Activated CD4-positive, alpha-beta T cell treated with anti-CD3 and anti-CD28 coated beads, Interleukin-2, amount 10 ng/mL, durations not matched to agents 24 days and 14 days (primary cell): ENCODE measurements around the gene GPANK1. TPM values are rescaled to one million over a fixed set of nuclear protein-coding genes. Genes with fewer than 3 reads are reported as not detected.

Experiments used
- DNase-seq: peaks from one replicate; pipeline ENCODE4 v3.0.0; 2022
- H3K27ac Mint-ChIP-seq: one replicate; pipeline ENCODE4 v1.8.0; 2022; ENCODE audit warnings: mild to moderate bottlenecking, mixed read lengths
- H3K27me3 Mint-ChIP-seq: one replicate; pipeline ENCODE4 v1.8.0; 2022; ENCODE audit warnings: mixed read lengths
- H3K36me3 Mint-ChIP-seq: one replicate; pipeline ENCODE4 v1.8.0; 2022; ENCODE audit warnings: low read depth, mild to moderate bottlenecking, mixed read lengths
- H3K4me1 Mint-ChIP-seq: one replicate; pipeline ENCODE4 v1.8.0; 2021; ENCODE audit warnings: mixed read lengths
- H3K4me3 Mint-ChIP-seq: one replicate; pipeline ENCODE4 v1.8.0; 2022; ENCODE audit warnings: mild to moderate bottlenecking, moderate library complexity, mixed read lengths
- H3K9me3 Mint-ChIP-seq: one replicate; pipeline ENCODE4 v1.8.0; 2021; ENCODE audit warnings: mixed read lengths
- intact Hi-C: fragments of 100-400 bp; cut with micrococcal nuclease; formaldehyde crosslinking; loops from one replicate; pipeline ENCODE4 v1.15.1; 2023
- total RNA-seq: library from RNA; stranded (reverse); gene quantifications from 2 replicates; pipeline ENCODE4 v1.2.3, GENCODE V29; 2022

GPANK1 gene
- total RNA-seq, 1 donor from 2014 or later = 32.9 TPM

DNA sequence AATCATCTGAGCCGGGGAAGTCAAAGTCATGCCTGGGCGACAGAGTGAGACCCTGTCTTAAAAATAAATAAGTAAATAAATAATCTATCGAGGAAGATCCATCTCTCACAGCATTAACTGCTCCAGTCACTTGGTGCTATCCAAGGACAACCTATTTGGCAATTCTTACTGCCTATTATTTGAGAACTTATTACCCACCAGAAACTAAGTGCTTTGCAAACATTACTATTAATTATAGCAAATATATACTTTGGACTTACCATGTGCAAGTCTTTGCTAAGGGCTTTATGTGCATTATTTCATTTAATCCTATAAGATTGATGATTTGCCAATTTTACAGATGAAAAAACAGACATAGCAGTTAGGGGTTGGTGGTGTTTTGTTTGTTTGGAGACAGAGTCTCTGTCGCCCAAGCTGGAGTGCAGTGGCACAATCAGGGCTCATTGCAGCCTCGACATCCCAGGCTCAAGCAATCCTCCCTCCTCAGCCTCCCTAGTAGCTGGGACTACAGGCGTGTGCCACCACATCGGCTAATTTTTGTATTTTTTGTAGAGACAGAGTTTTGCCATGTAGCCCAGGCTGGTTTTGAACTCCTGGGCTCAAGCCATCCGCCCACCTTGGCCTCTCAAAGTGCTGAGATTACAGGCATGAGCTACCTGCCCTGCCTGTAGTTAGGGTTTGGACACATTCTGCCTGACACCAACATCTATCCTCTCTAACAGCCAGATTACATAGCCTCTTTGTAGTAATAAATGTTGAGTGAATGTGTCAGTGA, 10.0 kb downstream of the GPANK1 start:
- Mint-ChIP-seq H3K36me3 (peaks cover 48% of the 10 kb centered on the region), H3K27ac (no peak overlapping the region), H3K4me1 (peaks cover 65% of the 10 kb centered on the region), H3K27me3 (peaks cover 3% of the 10 kb centered on the region), H3K4me3 (no peak overlapping the region), H3K9me3 (no peaks in the 10 kb centered on the region)
- intact Hi-C loops = no loop called here
- no peak for DNase-seq

DNA sequence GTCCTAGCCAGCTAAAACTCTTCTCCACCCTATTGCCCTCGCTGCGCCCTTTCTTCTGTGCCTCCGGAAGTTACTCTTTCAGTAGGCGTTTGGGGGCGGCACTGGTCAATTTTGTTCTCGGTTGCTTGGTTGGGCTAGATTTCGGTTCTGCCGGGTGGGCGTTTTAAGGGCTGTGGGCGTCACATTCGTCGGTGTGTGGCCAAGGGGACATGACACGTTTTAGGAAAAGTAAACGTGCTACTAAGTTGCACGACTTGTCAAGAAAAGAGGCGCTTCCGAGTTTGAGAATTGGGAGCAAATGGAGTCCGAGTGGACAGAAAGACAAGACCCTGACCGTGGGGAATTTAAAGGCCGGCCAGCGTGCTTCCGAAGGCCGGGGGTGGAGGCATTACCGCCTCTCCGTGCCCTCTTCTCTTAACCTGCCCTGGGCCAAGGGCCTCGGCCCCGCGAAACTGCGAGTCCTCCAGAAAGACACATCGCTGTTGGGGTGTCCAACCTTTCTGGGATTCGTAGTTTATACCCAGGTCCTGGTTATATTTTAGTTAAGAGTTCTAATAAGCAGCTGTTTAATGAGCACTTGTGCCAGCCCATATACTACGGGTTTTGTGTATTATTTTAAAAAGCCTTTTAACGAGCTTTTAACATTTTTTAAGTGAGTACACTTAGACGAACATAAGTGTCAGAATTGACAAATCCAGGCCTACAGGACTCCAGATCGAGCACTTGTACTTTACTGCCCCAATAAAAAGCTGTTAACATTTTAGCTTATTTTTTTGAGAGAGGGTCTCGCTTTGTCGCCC, 11.7 kb downstream of the GPANK1 start:
- Mint-ChIP-seq H3K4me3 (peak overlapping the region; percentile 94), H3K4me1 (peaks cover 58% of the 10 kb centered on the region), H3K36me3 (peaks cover 53% of the 10 kb centered on the region)

GRCh38 chr6:31651602-31652191, 13.1 kb downstream of the GPANK1 start:
- Mint-ChIP-seq H3K27me3 (peaks cover 3% of the 10 kb centered on the region), H3K27ac (peak overlapping the region; percentile 100), H3K4me3 (peak overlapping the region; percentile 94), H3K36me3 (peaks cover 56% of the 10 kb centered on the region), H3K9me3 (no peaks in the 10 kb centered on the region), H3K4me1 (peaks cover 48% of the 10 kb centered on the region)
- DNase-seq = no peak
- intact Hi-C loops = loop anchor here (1.0 to 2.0 kb wide), 7 partner anchors 9 to 1549 kb away; partner anchors contain the start of genes C6orf47, DDX39B, NFKBIL1 and PRRC2A

More for the DNA sequence above, 11.7 kb downstream of the GPANK1 start:
- no peak for DNase-seq
- Mint-ChIP-seq H3K27ac (peak overlapping the region; percentile 100), H3K27me3 (peaks cover 3% of the 10 kb centered on the region), H3K9me3 (no peaks in the 10 kb centered on the region)
- intact Hi-C loops = loop anchor here (1.0 to 2.0 kb wide), 7 partner anchors 7 to 1548 kb away; partner anchors contain the start of genes C6orf47, DDX39B, NFKBIL1 and PRRC2A

DNA sequence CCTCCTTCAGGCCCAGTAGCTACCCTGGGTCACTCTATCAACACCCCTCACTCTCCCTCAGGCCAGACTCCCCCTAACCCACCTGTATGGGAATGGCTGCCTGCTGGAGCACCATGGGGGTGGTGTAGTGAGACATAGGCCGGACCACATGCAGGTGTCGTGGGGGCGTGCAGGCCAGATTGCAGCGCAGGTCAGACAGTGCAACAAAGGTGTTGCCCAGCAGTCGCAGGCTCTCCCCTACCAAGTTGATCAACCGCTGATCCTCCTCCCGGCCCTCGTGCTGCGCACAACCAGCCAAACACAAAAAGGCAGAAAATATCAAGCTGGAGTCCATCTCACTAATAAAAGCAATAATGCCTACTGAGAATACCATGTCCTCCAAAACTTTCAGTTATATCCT, 19.5 kb downstream of the GPANK1 start:
- Mint-ChIP-seq H3K36me3 (peaks cover 73% of the 10 kb centered on the region), H3K27me3 (no peaks in the 10 kb centered on the region), H3K4me1 (peaks cover 14% of the 10 kb centered on the region), H3K4me3 (no peak overlapping the region), H3K9me3 (no peaks in the 10 kb centered on the region), H3K27ac (no peak overlapping the region)
- intact Hi-C loops = no loop called here
- DNase-seq = no peak

GRCh38 chr6:31643818-31644454, 20.9 kb downstream of the GPANK1 start:
- H3K9me3 Mint-ChIP-seq = no peaks in the 10 kb centered on the region
- no peak overlapping the region for H3K4me3 Mint-ChIP-seq
- no peak overlapping the region for H3K27ac Mint-ChIP-seq
- no peak for DNase-seq
- intact Hi-C loops = no loop called here
- peaks cover 72% of the 10 kb centered on the region for H3K36me3 Mint-ChIP-seq
- no peaks in the 10 kb centered on the region for H3K27me3 Mint-ChIP-seq
- peaks cover 10% of the 10 kb centered on the region for H3K4me1 Mint-ChIP-seq

DNA sequence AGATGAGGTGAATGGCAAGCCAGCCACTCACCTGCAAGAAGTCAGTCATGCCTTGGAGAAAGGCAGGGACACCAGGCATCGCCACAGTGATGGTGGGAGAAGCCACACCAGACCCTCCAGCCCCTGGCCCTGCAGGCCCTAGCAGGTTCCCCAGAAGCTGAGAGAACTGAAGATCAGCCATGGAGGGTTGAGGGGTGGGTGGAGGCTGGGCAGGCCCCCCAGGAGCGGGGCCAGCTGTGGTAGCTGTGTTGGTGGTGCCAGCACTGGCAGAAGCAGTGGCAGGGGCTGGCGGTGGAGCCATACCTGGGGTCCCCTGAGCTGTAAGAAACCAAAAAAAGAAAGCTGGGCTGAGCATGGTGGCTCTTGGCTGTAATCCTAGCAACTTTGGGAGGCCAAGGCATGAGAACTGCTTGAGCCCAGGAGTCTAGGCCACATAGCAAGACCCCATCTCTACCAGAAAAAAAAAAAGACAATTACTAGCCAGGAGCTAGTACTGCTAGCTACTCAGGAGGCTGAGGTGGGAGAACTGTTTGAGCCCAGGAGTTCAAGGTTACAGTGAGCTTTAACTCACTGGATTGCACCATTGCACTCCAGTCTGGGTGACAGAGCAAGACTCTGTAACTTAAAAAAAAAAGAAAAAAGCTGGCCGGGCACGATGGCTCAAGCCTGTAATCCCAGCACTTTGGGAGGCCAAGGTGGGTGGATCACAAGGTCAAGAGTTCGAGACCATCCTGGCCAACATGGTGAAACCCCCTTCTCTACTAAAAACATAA, 21.8 kb downstream of the GPANK1 start:
- intact Hi-C loops = no loop called here
- Mint-ChIP-seq H3K9me3 (no peaks in the 10 kb centered on the region), H3K27ac (no peak overlapping the region), H3K4me1 (peaks cover 8% of the 10 kb centered on the region), H3K36me3 (peaks cover 70% of the 10 kb centered on the region), H3K27me3 (no peaks in the 10 kb centered on the region), H3K4me3 (no peak overlapping the region)
- no peak for DNase-seq

- Mint-ChIP-seq H3K9me3 (no peaks in the 10 kb centered on the region), H3K36me3 (peaks cover 73% of the 10 kb centered on the region), H3K27me3 (no peaks in the 10 kb centered on the region), H3K4me3 (no peak overlapping the region), H3K27ac (no peak overlapping the region), H3K4me1 (peaks cover 8% of the 10 kb centered on the region)
- intact Hi-C loops = no loop called here
- DNase-seq = no peak
Measured at GRCh38 chr6:31641370-31641769, 23.4 kb downstream of the GPANK1 start.

GRCh38 chr6:31640612-31641011, 24.2 kb downstream of the GPANK1 start:
- Mint-ChIP-seq H3K27ac (no peak overlapping the region), H3K4me1 (peaks cover 8% of the 10 kb centered on the region), H3K4me3 (no peak overlapping the region), H3K27me3 (no peaks in the 10 kb centered on the region), H3K9me3 (no peaks in the 10 kb centered on the region), H3K36me3 (peaks cover 72% of the 10 kb centered on the region)
- intact Hi-C loops = no loop called here
- DNase-seq = no peak

DNA sequence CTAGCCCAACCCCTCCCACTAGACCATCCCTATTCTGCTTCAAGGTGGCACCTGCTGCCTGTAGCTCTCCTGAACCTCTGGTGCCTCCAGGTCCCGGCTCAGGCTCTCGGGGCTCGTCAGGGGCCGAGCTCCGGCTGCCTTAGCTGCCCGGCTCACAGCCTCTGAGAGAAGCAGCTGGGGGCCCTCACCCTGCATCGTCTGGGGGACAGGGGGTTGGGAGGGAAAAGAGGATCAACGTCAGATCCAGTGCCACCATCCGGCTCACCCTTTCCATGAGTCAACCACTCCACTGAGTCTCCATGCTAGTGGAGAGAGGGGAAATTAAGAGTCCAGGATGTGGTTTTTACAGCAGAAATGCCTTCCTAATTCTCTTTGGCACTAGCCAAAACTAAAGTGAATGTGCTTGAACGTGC, 25.3 kb downstream of the GPANK1 start:
- DNase-seq = no peak
- Mint-ChIP-seq H3K4me3 (no peak overlapping the region), H3K36me3 (peaks cover 69% of the 10 kb centered on the region), H3K9me3 (no peaks in the 10 kb centered on the region), H3K4me1 (peaks cover 8% of the 10 kb centered on the region), H3K27ac (peak overlapping the region; percentile 77), H3K27me3 (no peaks in the 10 kb centered on the region)
- intact Hi-C loops = no loop called here

- Mint-ChIP-seq H3K27me3 (no peaks in the 10 kb centered on the region), H3K27ac (peak overlapping the region; percentile 13), H3K4me3 (no peak overlapping the region), H3K36me3 (peaks cover 71% of the 10 kb centered on the region), H3K4me1 (peaks cover 9% of the 10 kb centered on the region), H3K9me3 (no peaks in the 10 kb centered on the region)
- DNase-seq = no peak
- intact Hi-C loops = no loop called here
Measured at GRCh38 chr6:31639043-31639442, 25.8 kb downstream of the GPANK1 start.

DNA sequence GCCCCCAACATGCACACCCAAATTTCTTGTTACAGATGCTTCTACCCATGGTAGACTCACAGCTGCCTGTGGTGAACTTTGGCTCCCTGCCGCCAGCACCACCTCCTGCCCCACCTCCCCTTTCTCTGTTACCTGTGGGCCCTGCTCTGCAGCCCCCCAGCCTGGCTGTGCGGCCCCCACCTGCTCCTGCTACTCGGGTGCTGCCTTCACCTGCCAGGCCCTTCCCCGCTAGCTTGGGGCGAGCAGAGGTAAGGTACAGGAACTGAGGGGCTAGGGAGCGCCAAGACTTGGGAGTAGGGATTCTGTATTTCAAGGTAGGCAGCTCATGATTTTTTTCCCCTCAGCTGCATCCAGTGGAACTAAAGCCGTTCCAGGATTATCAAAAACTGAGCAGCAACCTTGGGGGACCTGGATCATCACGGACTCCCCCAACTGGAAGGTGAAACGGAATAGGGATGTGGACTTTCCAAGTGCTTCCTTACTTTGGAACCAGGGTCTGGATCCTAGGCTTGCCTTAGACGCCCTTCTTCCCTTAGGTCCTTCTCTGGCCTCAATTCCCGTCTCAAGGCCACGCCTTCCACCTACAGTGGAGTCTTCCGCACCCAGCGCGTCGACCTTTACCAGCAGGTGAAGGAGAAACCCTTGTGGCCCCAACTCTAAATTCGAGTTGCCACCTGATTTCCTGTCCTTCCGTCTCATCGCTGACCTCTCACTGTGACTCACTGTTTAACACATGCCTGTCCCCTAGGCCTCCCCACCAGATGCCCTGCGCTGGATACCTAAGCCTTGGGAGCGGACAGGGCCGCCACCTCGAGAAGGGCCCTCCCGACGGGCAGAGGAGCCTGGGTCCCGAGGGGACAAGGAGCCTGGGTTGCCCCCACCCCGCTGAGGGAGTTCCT, 27.9 kb downstream of the GPANK1 start:
- Mint-ChIP-seq H3K36me3 (peaks cover 71% of the 10 kb centered on the region), H3K4me1 (peaks cover 11% of the 10 kb centered on the region), H3K27ac (peak overlapping the region; percentile 12), H3K4me3 (no peak overlapping the region), H3K27me3 (no peaks in the 10 kb centered on the region), H3K9me3 (no peaks in the 10 kb centered on the region)
- intact Hi-C loops = no loop called here
- DNase-seq = no peak

DNA sequence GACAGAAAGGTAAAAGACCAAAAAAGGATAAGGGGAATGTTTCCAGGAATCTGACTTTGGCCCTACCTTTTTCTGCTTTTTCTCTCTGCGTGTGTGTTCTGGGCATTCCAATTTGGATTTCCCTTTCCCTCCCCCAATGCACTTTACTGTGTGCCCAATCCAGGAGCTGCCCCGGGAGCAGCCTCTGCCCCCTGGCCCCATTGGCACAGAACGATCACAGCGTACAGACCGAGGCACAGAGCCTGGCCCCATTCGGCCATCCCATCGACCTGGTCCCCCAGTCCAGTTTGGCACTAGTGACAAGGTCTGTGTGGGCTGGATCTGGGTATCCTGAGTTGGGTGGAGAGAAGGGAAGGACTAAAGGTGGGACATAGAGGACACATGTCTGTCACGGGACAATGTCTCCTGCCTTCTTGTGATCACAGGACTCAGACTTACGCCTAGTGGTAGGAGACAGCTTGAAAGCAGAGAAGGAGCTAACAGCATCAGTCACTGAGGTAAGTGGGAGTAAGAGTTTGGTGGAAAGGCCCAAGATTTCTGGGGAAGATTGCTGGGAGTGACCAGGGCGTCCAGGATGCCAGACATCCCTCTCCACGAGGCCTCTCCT, 29.7 kb downstream of the GPANK1 start:
- H3K4me1 Mint-ChIP-seq = peaks cover 10% of the 10 kb centered on the region
- peaks cover 73% of the 10 kb centered on the region for H3K36me3 Mint-ChIP-seq
- H3K4me3 Mint-ChIP-seq = no peak overlapping the region
- DNase-seq = no peak
- H3K9me3 Mint-ChIP-seq = no peaks in the 10 kb centered on the region
- intact Hi-C loops = no loop called here
- no peaks in the 10 kb centered on the region for H3K27me3 Mint-ChIP-seq
- peak overlapping the region; percentile 9 for H3K27ac Mint-ChIP-seq
